ENCODE results near the gene GADD45GIP1.

GADD45GIP1 gene

DNA sequence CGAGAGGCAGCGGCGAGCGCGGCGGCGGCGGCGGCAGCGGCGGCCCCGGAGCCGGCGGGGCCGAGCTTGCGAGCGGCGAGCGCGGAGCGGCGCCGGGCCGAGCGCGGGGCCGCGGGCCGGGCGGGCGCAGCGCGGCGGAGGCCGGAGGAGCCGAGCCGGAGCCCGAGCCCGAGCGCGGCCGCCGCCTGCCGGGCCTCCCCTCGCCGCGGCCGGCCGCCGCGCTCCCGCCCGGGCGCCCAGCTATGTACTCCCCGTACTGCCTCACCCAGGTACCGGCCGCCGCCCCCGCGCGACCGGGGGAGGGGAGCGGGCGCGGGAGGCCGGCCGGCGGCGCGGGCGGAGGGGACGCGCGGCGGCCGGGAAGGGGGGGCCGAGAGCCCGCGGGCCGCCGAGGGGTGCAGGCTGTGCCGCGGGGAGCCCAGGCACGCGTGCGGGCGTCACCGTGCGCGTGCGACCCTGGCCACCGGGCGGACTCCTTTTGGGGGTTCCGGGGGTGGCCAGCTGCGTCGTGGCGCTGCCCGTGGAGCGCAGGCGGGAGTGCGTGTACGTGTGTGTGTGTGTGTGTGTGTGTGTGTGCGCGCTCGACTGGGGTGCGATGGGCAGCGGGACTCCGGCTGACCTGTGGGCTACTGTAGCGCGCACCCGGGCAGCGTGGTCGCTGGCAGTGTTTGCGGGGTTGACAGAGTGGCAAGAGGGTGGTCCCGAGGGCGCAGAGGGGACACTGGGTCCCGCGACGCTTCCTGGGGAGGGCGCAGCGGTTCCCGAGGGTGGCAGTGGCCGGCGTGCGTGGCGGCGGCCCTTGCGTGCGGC lies 38.8 kb upstream of the GADD45GIP1 start:
- peak overlapping the region; percentile 33; the same call in 1 of the 2 replicates for H3K9ac ChIP-seq (ENCODE audit: low read depth, low read length)

DNA sequence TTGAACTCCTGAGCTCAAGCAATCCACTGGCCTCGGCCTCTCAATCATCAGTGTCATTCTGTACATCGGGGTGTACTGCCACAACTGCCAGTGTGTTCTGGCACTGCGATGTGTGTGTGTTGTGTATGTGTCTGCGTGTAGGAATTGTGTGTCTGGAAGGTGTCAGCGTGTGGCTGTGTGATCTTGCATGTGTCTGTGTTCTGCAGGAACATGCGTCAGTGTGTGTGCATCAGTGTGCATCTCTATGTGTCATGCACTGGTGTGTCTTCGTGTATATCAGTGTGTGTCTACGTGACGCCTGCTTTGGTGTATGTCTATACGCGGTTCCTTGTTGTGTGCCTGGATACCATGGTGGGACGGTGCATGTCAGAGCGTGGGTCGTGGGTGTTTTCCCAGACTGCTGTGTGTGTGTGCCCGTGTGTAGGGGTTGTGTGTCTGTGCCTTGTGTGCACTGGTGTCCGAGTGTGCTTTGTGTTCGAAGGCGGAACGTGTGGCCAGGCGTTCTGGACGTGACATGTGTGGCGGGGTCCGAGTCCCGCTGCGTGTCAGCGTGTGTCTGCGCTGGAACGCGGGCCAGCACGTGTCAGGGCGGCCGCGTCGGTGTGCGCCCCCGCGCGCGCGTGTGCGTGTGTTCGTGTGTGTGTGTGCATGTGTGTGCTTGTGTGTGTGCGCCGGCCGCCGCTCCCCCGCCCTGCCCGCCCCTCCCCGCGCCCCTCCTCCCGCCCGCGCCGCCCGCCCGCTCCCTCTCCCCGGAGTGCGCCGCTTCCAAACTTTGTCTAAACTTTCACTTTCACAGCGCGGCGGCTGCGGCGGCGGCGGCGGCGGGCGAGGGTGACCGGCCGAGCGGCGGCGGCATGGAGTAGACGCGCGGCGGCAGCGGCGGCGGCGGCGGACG lies 37.9 kb upstream of the GADD45GIP1 start, which contains the start of gene NFIX:
TSS of gene NFIX (plus strand) at position 775 of the 895 bp plus-strand sequence. CDS start 363 bp downstream, outside the sequence.
- Histone ChIP-seq H3K9me3 (ENCODE audit: control insufficient read depth, insufficient read depth, low read length) (no peaks in the 10 kb centered on the region), H3K9ac (ENCODE audit: low read depth, low read length) (peak within 1 kb of the TSS; percentile 33; the same call in 1 of the 2 replicates), H3K36me3 (ENCODE audit: insufficient read depth, low read length) (no peaks in the 10 kb centered on the region), H3K4me1 (ENCODE audit: insufficient read depth, low read length) (no peaks in the 10 kb centered on the region)

More for the DNA sequence above, 38.8 kb upstream of the GADD45GIP1 start:
- no peaks in the 10 kb centered on the region for H3K9me3 ChIP-seq (ENCODE audit: control insufficient read depth, insufficient read depth, low read length)
- no peaks in the 10 kb centered on the region for H3K4me1 ChIP-seq (ENCODE audit: insufficient read depth, low read length)
- no peaks in the 10 kb centered on the region for H3K36me3 ChIP-seq (ENCODE audit: insufficient read depth, low read length)

DNA sequence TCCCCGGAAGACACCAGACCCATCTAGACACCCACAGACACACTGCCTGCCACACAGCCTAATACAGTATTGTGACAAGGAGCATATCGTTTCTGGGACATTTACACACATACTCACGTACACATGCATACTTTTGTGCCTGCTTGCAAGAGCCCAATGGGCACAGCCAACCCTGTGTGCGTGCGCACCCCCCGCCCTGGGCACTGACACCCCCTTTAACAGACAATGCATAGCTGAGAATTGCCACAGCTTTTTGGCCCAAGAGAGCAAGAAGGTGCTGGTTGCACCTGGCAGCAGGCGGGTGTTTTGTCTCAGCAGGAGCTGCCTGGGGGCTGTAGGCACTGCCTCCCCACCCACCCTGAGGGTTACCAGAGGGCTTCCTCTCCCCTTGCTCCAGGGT lies 36.5 kb upstream of the GADD45GIP1 start:
- Histone ChIP-seq H3K9ac (ENCODE audit: low read depth, low read length) (no peak overlapping the region), H3K4me1 (ENCODE audit: insufficient read depth, low read length) (no peaks in the 10 kb centered on the region), H3K36me3 (ENCODE audit: insufficient read depth, low read length) (no peaks in the 10 kb centered on the region), H3K9me3 (ENCODE audit: control insufficient read depth, insufficient read depth, low read length) (no peaks in the 10 kb centered on the region)

DNA sequence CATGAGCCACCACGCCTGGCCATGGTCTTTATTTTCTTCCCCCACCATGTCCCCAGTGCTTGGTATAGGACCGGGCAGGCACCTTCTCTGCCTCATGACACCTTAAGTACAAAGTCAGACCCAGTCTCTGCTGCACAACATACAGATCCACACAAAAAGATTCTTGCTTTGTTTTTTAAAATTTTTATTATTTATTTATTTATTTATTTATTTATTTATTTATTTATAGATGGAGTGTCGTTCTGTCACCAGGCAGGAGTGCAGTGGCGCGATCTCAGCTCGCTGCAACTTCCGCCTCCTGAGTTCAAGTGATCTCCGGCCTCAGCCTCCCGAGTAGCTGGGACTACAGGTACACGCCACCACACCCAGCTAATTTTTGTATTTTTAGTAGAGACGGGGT lies 35.7 kb upstream of the GADD45GIP1 start:
- no peaks in the 10 kb centered on the region for H3K36me3 ChIP-seq (ENCODE audit: insufficient read depth, low read length)
- H3K9ac ChIP-seq (ENCODE audit: low read depth, low read length) = no peak overlapping the region
- no peaks in the 10 kb centered on the region for H3K9me3 ChIP-seq (ENCODE audit: control insufficient read depth, insufficient read depth, low read length)
- H3K4me1 ChIP-seq (ENCODE audit: insufficient read depth, low read length) = no peaks in the 10 kb centered on the region

DNA sequence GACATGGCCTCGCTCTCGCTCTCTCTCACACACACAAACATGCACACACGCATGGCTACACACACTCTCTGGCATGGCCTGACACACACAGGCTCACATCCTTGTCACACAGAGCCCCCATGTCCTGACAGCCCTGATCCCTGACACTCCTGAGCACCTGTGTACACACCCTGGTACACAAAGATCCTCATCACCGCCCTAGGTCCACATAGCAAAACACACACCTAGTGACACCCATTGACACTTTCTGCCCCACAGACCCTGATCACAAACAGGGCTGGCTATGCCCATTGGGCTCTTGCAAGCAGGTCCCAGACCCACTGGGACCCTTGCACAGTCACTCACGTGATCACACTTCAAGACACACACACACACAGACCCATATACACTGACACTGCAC lies 34.3 kb upstream of the GADD45GIP1 start:
- H3K4me1 ChIP-seq (ENCODE audit: insufficient read depth, low read length) = no peaks in the 10 kb centered on the region
- H3K9me3 ChIP-seq (ENCODE audit: control insufficient read depth, insufficient read depth, low read length) = no peaks in the 10 kb centered on the region
- no peak overlapping the region for H3K9ac ChIP-seq (ENCODE audit: low read depth, low read length)
- H3K36me3 ChIP-seq (ENCODE audit: insufficient read depth, low read length) = no peaks in the 10 kb centered on the region

DNA sequence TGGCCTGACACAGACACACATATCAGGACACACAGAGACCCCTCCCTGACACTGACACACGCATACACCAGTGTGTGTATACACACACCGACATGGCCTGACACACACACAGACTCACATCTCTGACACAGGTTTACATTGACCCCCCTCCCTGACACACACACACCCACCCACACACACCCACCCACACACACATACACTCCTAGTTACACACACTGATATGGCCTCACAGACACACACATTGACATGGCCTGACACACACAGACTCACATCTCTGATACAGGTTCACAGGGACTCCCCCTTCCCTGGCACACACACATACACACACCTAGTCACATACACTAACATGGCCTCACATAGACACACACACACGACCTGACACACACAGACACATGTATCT lies 33.8 kb upstream of the GADD45GIP1 start:
- Histone ChIP-seq H3K9me3 (ENCODE audit: control insufficient read depth, insufficient read depth, low read length) (no peaks in the 10 kb centered on the region), H3K9ac (ENCODE audit: low read depth, low read length) (no peak overlapping the region), H3K36me3 (ENCODE audit: insufficient read depth, low read length) (no peaks in the 10 kb centered on the region), H3K4me1 (ENCODE audit: insufficient read depth, low read length) (no peaks in the 10 kb centered on the region)

DNA sequence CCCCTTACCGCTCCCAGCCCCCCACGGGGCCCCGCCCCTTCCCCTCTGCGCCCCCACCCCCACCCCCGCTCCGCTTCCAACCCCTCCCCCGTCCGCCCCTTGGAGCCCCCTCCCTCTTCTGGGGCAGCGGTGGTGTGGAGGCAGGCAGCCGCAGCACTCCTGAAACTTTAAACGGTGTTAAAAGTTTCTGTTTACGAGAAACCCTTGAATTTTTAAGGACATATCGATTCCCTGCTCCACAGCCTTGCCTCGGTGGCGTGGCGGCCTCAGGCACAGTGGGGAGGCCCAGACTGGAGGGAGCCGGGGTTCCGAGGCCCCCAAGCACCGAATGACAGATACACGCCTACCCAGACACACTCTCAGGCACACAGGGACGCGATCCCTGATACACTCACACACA lies 33.4 kb upstream of the GADD45GIP1 start:
- H3K9me3 ChIP-seq (ENCODE audit: control insufficient read depth, insufficient read depth, low read length) = no peaks in the 10 kb centered on the region
- peaks cover 2% of the 10 kb centered on the region; the same call in 1 of the 2 replicates for H3K4me1 ChIP-seq (ENCODE audit: insufficient read depth, low read length)
- no peak overlapping the region for H3K9ac ChIP-seq (ENCODE audit: low read depth, low read length)
- no peaks in the 10 kb centered on the region for H3K36me3 ChIP-seq (ENCODE audit: insufficient read depth, low read length)

DNA sequence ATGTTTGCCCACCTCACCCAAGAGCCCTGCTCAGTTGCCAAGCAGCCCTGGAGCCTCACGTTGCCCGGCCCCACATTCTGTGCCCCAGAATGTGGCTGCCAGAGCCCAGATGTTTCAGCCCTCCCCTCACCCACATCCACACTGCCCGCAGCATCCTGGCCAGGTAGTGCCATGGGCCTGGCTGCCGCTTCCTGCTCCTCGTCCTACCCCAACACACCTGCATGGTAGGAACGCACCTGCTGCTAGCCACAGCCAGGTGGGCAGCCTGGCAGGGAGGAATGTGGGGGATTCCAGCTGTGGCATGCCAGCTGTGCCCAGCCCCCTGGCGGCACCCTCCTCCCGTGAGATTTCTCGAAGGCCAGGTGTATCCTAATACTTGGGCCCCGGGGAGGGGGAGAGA lies 30.8 kb upstream of the GADD45GIP1 start:
- Histone ChIP-seq H3K4me1 (ENCODE audit: insufficient read depth, low read length) (peaks cover 4% of the 10 kb centered on the region; the same call in 1 of the 2 replicates), H3K9ac (ENCODE audit: low read depth, low read length) (no peak overlapping the region), H3K9me3 (ENCODE audit: control insufficient read depth, insufficient read depth, low read length) (no peaks in the 10 kb centered on the region), H3K36me3 (ENCODE audit: insufficient read depth, low read length) (no peaks in the 10 kb centered on the region)

DNA sequence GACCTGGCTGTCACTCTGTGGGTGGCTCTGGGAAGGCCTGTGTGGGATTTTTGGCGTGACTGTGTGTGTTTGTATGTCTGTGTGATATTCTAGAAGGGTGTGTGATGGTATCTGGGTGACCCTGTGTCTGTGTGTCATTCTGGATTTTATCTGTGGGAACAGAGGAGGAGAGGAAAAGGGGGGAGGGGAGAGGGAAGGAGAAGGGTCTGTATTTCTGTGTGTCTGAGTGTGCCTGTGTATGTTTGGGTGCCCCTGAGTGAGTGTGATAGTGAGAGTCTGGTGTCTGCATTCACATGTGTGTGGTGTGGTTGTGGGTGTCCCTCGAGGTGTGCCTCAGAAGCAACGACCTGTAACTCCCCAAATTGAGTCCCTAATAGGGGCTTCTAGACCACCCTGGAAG lies 30.2 kb upstream of the GADD45GIP1 start:
- H3K36me3 ChIP-seq (ENCODE audit: insufficient read depth, low read length) = no peaks in the 10 kb centered on the region

DNA sequence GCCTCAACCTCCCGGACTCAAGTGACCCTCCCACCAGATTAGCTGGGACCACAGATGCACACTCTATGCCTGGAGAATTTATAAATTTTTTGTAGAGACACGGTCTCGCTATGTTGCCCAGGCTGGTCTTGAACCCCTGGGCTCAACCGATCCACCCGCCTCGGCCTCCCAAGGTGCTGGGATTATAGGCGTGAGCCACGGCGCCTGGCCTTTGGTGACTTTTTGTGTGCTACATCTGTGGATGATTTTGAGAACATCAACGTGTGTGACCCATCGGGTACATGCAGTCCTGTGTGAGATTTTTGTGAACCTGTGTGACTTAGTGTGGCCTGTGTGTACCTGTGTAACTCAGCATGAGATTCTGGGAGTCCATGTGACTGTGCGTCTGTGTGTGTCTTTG lies 29.7 kb upstream of the GADD45GIP1 start:
- peaks cover 4% of the 10 kb centered on the region; the same call in 1 of the 2 replicates for H3K4me1 ChIP-seq (ENCODE audit: insufficient read depth, low read length)
- H3K9me3 ChIP-seq (ENCODE audit: control insufficient read depth, insufficient read depth, low read length) = no peaks in the 10 kb centered on the region
- H3K9ac ChIP-seq (ENCODE audit: low read depth, low read length) = no peak overlapping the region
- no peaks in the 10 kb centered on the region for H3K36me3 ChIP-seq (ENCODE audit: insufficient read depth, low read length)

More for the DNA sequence above, 30.2 kb upstream of the GADD45GIP1 start:
- peaks cover 4% of the 10 kb centered on the region; the same call in 1 of the 2 replicates for H3K4me1 ChIP-seq (ENCODE audit: insufficient read depth, low read length)
- H3K9me3 ChIP-seq (ENCODE audit: control insufficient read depth, insufficient read depth, low read length) = no peaks in the 10 kb centered on the region
- H3K9ac ChIP-seq (ENCODE audit: low read depth, low read length) = no peak overlapping the region

DNA sequence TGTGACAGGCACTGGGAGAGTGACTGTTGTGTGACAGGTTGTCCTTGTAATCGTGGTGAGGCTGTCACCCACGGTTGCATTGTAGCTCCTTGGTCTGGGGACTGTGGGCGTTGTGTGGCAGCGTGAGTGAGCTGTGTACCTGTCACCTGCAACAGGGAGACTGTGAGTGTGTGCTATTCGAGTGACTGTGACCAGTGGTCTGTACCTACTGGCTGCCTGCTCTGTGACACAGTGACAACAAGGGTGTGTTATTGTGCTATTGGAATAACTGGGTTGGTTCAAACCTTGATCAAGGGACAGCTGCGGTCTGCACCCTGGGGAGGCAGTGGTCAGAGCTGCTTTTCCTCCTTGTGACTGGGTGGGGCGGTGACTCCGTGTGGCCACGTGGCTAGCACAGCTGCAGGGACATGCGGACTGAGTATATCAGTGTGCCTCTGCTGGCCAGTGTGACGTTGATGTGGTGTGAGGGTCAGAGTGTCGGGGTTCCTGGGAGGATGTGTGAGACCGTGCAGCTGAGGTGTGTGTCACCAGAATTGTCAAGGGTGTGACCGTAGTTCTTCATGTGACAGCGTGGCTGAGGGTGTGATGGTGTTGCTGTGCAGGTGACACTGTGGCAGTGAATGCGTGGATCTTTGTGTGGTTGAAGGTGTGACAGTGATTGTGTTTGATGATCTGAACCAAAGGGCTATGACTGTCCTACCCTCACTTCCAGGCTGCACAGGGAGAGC lies 28.2 kb upstream of the GADD45GIP1 start:
- Histone ChIP-seq H3K9ac (ENCODE audit: low read depth, low read length) (no peak overlapping the region), H3K9me3 (ENCODE audit: control insufficient read depth, insufficient read depth, low read length) (no peaks in the 10 kb centered on the region), H3K36me3 (ENCODE audit: insufficient read depth, low read length) (no peaks in the 10 kb centered on the region), H3K4me1 (ENCODE audit: insufficient read depth, low read length) (peaks cover 4% of the 10 kb centered on the region; the same call in 1 of the 2 replicates)

DNA sequence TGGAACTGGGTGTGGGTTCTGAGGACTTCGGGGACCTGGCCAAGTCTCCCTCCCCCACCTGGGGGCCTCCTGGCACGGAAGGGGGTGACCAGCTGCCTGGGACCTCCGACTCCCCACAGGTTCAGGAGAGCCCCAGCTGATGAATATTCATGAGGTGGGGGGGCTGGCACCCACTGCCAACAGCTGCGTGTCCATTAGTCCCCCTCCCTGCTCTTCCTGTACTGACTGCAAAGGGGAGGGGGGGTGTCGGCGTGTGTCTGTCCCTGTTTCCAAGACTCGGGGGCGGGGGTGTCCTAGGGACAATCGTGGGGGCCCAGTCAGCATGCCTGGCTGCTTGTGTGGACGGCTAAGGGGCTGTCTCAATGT lies 27.6 kb upstream of the GADD45GIP1 start:
- Histone ChIP-seq H3K9ac (ENCODE audit: low read depth, low read length) (no peak overlapping the region), H3K9me3 (ENCODE audit: control insufficient read depth, insufficient read depth, low read length) (no peaks in the 10 kb centered on the region), H3K4me1 (ENCODE audit: insufficient read depth, low read length) (peaks cover 4% of the 10 kb centered on the region; the same call in 1 of the 2 replicates)

DNA sequence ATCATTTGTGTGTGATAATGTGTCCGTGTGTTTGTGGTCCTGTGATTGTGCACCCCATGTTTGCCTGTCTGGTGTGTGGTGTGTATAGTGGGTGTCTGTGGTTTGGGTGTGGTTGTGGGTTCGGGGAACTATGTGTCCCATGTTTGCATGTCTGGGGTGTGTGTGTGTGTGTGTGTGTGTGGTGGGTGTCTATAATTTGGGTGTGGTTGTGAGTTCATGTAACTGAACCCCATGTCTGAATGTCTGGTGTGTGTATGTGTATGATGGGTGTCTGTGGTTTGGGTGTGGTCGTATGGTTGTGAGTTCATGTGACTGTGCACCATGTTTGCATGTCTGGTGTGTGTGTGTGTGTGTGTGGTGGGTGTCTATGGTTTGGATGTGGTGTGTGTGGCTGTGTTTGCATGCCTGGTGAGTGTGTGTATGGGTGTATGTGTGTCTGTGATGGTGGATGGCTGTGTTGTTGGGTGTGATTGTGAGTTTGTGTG lies 27.2 kb upstream of the GADD45GIP1 start:
- peaks cover 4% of the 10 kb centered on the region; the same call in 1 of the 2 replicates for H3K4me1 ChIP-seq (ENCODE audit: insufficient read depth, low read length)
- H3K36me3 ChIP-seq (ENCODE audit: insufficient read depth, low read length) = no peaks in the 10 kb centered on the region
- no peak overlapping the region for H3K9ac ChIP-seq (ENCODE audit: low read depth, low read length)
- H3K9me3 ChIP-seq (ENCODE audit: control insufficient read depth, insufficient read depth, low read length) = no peaks in the 10 kb centered on the region

More for the DNA sequence above, 27.6 kb upstream of the GADD45GIP1 start:
- no peaks in the 10 kb centered on the region for H3K36me3 ChIP-seq (ENCODE audit: insufficient read depth, low read length)

Measured in ES-I3 (cell line).